Right atrium auricular region (tissue), 2 donors: Measurements from ENCODE around the gene COL8A1. TPM values are rescaled to one million over a fixed set of nuclear protein-coding genes. Genes with fewer than 3 reads are reported as not detected.

Source experiments
- DNase-seq: peaks from one replicate; pipeline ENCODE4 v3.0.0-alpha.2; 2019; ENCODE audit warnings: low spot score
- H3K27ac ChIP-seq, 2 donors: fragments of 200-600 bp; sonication (generic); 1 replicate in 1 of 2; 2 replicates in 1 of 2; pipeline ENCODE4 v1.5.1; 2016 to 2019
- H3K27me3 ChIP-seq, 2 donors: fragments of 200-600 bp; sonication (generic); one replicate each; pipeline versions ENCODE4 v1.5.1 to v1.6.0; 2017 to 2019
- H3K36me3 ChIP-seq: fragments of 200-600 bp; sonication (generic); one replicate; pipeline ENCODE4 v1.5.1; 2016
- H3K4me1 ChIP-seq, 2 donors: fragments of 200-600 bp; sonication (generic); one replicate each; pipeline versions ENCODE4 v1.5.1 to v1.6.0; 2017 to 2019
- H3K4me3 ChIP-seq, 2 donors: fragments of 200-600 bp; sonication (generic); 1 replicate in 1 of 2; 2 replicates in 1 of 2; pipeline ENCODE4 v1.5.1; 2017 to 2019; ENCODE audit warnings: mild to moderate bottlenecking in 1 of 2, moderate library complexity in 1 of 2
- H3K9me3 ChIP-seq, 2 donors: fragments of 200-600 bp; sonication (generic); one replicate each; pipeline ENCODE4 v1.5.1; 2019
- total RNA-seq, 2 donors: library from RNA; depleted of rRNA; stranded (reverse); fragments of >200 nt; gene quantifications; one replicate each; pipeline ENCODE4 v1.1.0, GENCODE V29; 2016
- TF ChIP-seq, protein P1 (sequence below), 2 donors: fragments of 200-600 bp; sonication (generic); IDR thresholded peaks; one replicate each; pipeline ENCODE4 v1.5.1; 2019; ENCODE audit warnings: antibody characterized with exemption in 2 of 2

COL8A1 gene
- total RNA-seq, 2 donors from 2014 or later, result 43.3 to 53.8 TPM

- H3K27me3 ChIP-seq, result no peaks in the 10 kb centered on the region
- no peak overlapping the region for H3K4me3 ChIP-seq
- no peaks in the 10 kb centered on the region for H3K9me3 ChIP-seq
- TF ChIP-seq, protein P1, sequence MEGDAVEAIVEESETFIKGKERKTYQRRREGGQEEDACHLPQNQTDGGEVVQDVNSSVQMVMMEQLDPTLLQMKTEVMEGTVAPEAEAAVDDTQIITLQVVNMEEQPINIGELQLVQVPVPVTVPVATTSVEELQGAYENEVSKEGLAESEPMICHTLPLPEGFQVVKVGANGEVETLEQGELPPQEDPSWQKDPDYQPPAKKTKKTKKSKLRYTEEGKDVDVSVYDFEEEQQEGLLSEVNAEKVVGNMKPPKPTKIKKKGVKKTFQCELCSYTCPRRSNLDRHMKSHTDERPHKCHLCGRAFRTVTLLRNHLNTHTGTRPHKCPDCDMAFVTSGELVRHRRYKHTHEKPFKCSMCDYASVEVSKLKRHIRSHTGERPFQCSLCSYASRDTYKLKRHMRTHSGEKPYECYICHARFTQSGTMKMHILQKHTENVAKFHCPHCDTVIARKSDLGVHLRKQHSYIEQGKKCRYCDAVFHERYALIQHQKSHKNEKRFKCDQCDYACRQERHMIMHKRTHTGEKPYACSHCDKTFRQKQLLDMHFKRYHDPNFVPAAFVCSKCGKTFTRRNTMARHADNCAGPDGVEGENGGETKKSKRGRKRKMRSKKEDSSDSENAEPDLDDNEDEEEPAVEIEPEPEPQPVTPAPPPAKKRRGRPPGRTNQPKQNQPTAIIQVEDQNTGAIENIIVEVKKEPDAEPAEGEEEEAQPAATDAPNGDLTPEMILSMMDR (IDR thresholded peaks at IDR 0.05), result no peak
- no peak for DNase-seq
- no peaks in the 10 kb centered on the region for H3K36me3 ChIP-seq
- peaks cover 0 to 38% of the 10 kb centered on the region in 2 donors for H3K4me1 ChIP-seq
- peak overlapping the region in 1 of 2 donors; percentile 68 for H3K27ac ChIP-seq
Observed at GRCh38 chr3:99758502-99759177, 120.2 kb downstream of the COL8A1 start.

- Histone ChIP-seq H3K27me3 (no peaks in the 10 kb centered on the region), H3K9me3 (no peaks in the 10 kb centered on the region), H3K4me3 (no peak overlapping the region), H3K27ac (peak overlapping the region in 1 of 2 donors; percentile 68), H3K36me3 (no peaks in the 10 kb centered on the region), H3K4me1 (peaks cover 0 to 38% of the 10 kb centered on the region in 2 donors)
- no peak for DNase-seq
- TF ChIP-seq, protein P1 (IDR thresholded peaks at IDR 0.05), result no peak
Observed at GRCh38 chr3:99760031-99760430, 121.6 kb downstream of the COL8A1 start.

GRCh38 chr3:99760629-99761028 lies 122.2 kb downstream of the COL8A1 start:
- Histone ChIP-seq H3K4me3 (no peak overlapping the region), H3K9me3 (no peaks in the 10 kb centered on the region), H3K4me1 (peaks cover 0 to 38% of the 10 kb centered on the region in 2 donors), H3K36me3 (no peaks in the 10 kb centered on the region), H3K27me3 (no peaks in the 10 kb centered on the region), H3K27ac (peak overlapping the region in 1 of 2 donors; percentile 68)
- no peak for DNase-seq
- TF ChIP-seq, protein P1 (IDR thresholded peaks at IDR 0.05), result no peak

DNA sequence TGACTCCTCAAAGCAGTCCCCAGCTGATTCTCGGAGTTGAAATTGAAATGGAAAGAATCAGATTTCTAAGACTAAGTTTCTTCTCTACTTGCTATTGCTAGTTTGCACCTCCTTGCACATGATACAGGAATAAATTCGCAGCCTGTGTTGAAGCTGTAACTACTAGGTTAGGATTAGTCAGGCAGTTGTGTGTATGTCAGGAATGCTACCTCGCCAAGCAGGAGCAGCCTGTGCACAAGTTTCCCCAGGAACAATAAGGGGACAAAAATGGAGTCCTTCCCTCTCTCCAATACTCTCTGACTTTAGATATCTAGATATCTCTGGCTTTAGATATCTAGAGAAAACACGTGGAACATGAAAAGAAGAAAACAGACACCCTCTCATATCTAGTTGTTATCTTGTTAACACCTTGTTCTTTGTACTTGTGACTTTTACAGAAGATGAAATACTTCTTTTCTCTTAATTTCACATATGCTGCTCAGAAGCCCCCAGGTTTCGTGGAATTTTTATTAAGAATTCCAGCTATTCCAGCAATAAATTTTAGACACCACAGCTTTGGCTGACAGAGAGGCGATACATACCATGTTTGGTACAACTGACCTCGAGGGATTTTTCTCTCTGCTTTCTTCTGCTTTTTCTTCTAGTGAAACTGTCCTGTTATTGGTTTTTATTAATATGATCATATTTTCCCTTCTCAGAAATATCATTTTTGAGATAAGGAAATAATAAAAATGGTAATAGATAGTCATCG lies 123.2 kb downstream of the COL8A1 start:
- H3K4me3 ChIP-seq, result no peak overlapping the region
- no peaks in the 10 kb centered on the region for H3K9me3 ChIP-seq
- no peak for DNase-seq
- H3K27ac ChIP-seq, result peak overlapping the region in 1 of 2 donors; percentile 21
- H3K4me1 ChIP-seq, result peaks cover 0 to 38% of the 10 kb centered on the region in 2 donors
- no peaks in the 10 kb centered on the region for H3K27me3 ChIP-seq
- TF ChIP-seq, protein P1 (IDR thresholded peaks at IDR 0.05), result no peak
- H3K36me3 ChIP-seq, result no peaks in the 10 kb centered on the region

- Histone ChIP-seq H3K9me3 (no peaks in the 10 kb centered on the region), H3K27me3 (no peaks in the 10 kb centered on the region), H3K27ac (no peak overlapping the region), H3K4me1 (peaks cover 0 to 38% of the 10 kb centered on the region in 2 donors), H3K4me3 (no peak overlapping the region), H3K36me3 (no peaks in the 10 kb centered on the region)
- TF ChIP-seq, protein P1 (IDR thresholded peaks at IDR 0.05), result no peak
- no peak for DNase-seq
Observed at GRCh38 chr3:99762901-99763300, 124.5 kb downstream of the COL8A1 start.
